SH-SY5Y (cell line): ENCODE measurements around the gene SLC25A47.

Experiments used
- GATA2 ChIP-seq: IDR thresholded peaks from 2 replicates; pipeline ENCODE4 v1.6.1; 2011; ENCODE audit warnings: mild to moderate bottlenecking, low read depth, low read length
- GATA3 ChIP-seq: IDR thresholded peaks from 2 replicates; pipeline ENCODE4 v1.6.1; 2011; ENCODE audit warnings: low read depth, mild to moderate bottlenecking, low read length, moderate library complexity

The SLC25A47 gene

GRCh38 chr14:100362311-100362927, 39.3 kb downstream of the SLC25A47 start:
- TF ChIP-seq GATA2 (no peak), GATA3 (no peak)

GRCh38 chr14:100363053-100363452, 39.9 kb downstream of the SLC25A47 start:
- TF ChIP-seq GATA3 (no peak), GATA2 (no peak)

DNA sequence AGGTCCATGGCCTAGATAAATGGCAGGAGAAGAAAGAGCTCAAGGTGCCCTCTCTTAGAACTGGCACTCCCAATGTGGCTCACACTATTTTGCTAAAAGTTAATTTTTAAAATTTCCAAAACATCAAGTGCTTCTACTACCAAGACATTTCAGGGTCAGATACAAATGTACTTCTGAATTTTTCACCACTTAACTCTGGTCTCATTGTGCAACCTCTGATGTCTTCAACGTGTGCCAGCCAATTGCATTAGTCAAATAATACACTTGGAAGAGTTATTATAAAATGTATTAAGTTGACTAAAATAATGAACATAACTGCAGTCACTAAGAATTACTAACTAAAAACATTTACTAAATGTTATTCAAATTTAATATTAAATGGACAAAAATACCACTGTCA, 41.3 kb downstream of the SLC25A47 start:
- TF ChIP-seq GATA3: no peak

DNA sequence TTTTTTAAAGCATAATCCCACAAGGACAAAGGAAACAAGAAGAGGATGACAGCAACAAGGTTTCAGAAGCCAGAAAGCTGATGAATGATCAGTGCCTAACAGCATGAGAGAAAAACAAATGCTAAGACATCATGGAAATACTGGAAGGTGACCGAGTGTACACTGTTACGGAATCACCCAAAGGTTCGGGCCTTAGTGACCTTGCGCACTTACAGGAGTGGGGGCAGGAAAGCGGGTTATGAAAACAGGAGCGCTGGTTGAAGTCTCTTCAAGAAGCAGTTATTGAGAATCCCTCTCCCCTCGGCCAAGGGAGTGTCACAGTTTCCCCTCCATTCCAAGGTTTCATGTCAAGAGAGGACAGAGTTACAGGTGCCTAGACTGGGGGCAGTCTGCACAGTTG, 42.6 kb downstream of the SLC25A47 start:
- TF ChIP-seq GATA3: no peak
- no peak for TF ChIP-seq GATA2

- TF ChIP-seq GATA3: no peak
- TF ChIP-seq GATA2: no peak
Measured at GRCh38 chr14:100369019-100369418, 45.9 kb downstream of the SLC25A47 start.

DNA sequence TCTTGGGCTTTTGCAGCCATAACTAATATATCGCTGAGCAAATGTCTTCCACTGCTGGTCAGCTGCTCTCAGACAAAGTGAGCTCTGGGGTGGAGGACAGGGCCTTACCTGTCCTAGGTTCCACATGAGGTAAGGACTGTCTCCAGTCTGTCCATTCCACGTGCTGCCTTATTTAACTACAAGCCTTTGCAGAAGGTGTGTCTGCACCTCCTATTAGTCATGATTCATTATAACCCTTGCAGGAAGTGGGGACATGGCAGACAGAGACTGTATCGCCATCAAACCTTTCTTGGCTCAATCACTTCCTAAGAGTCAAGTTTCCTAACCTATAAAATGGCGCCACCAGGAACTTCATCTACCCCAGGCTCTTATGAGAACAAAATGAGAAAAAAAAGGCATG, 46.9 kb downstream of the SLC25A47 start:
- no peak for TF ChIP-seq GATA3
- TF ChIP-seq GATA2: no peak

- TF ChIP-seq GATA3 (no peak), GATA2 (no peak)
Measured at GRCh38 chr14:100371773-100372172, 48.6 kb downstream of the SLC25A47 start.

- TF ChIP-seq GATA2 (no peak), GATA3 (no peak)
Measured at GRCh38 chr14:100372357-100373048, 49.4 kb downstream of the SLC25A47 start.

DNA sequence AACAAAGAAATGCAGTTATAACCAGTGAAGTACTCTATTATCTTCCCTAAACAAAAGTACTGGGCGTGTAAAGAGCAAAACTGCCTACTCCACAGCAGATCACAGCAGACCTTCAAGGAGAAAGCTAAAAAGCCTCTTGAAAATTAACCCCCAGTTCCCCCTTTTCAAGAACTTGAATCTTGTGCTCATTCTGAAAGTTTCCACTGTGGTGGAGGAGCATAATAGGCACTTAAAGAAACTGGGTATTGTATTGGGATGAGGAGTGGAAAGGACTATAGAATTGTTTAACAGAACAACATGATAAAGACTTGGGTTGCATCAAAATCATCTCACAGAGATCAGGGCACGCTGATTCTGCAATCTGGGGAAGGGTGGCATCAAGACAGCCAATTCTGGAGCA, 51.1 kb downstream of the SLC25A47 start:
- no peak for TF ChIP-seq GATA2
- TF ChIP-seq GATA3: no peak

DNA sequence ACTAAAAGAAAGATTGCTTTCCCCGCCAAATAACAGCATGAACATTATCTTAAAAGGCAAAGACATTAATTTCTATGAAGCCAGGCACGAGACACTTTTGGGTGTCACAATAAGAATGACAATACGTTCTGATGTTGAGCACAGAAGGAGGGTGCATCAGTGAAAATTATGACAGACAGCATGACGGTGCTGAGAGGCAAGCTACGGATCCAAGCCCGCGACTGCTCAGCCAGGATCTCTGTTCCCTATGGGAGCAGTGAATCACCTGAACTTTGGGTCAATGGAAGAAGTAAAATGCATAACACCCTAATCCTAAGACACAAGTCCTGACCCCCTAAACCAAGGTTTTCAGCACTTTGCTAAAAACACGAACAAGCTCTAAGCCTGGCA, 51.7 kb downstream of the SLC25A47 start:
- no peak for TF ChIP-seq GATA2
- TF ChIP-seq GATA3: no peak

DNA sequence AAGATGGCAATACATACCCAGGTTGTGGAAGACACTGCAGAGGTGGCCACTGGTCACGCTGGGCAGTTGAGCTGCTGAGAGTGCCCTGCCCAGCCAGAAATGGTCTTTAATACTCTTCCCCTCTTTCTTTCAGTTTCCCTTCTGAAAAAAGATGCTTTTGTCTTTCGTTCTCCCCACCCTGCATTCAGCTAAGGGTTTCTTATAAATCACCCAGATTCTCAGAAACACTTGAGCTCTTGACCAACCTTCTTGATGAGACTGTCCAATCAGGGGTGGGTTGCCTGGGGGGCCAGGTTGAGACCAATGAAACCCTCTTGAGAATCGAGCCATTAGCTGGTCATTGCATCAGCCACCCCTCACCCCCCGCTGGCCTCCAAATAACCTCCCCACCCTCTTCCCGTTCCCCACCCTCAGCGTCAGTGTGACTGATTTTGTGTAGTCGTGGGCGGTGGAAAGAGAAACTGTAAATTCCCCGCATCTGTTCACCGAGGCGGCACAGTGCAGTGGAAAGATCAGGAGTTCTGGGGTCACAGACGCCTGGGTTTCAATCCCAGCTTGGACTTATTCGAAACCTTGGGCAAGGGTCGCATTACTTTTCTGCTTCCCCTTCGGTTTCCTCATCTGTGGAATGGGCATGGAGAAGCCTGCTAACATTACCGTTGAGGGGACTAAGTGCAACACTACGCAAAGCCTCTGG, 52.3 kb downstream of the SLC25A47 start:
- TF ChIP-seq GATA2: no peak
- no peak for TF ChIP-seq GATA3

DNA sequence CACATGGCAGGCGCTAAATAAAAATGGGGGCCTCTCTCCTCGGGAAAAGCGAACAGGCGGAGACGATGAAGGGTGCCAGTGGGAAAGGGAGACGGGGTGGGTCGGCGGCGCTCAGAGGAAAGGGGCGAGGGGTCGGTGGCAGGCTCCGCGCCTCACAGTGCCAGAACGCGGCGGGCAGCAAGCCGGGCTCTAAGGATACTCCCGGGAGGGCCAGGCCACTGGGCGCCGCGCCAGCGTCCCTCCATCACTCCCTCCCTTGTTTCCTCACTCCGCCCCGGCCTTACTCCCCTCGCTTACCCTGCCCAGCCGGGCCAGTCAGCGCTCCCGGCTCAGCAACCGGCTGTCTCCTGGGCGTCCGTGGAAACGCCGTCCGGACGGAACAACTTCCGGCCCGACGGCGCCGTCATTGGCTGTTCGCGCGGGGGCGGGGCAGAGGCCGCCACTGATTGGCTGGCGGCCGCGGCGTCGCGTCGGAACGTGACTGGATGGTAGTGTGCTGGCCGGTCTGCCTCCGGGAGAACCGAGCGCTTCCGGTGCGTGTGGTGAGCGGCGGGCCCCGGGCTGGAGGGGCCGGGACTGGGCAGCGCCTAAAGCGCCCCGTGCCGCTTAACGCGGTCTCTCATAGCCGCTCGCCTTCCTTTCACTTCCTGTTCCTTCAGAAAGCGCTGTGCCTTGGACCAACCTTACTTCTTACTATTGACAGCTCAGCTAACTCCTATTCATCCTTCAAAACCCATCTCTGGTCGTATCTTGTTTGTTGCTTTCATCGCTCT, 53.0 kb downstream of the SLC25A47 start, which contains the start of gene WDR25:
Gene WDR25, plus strand, starts transcription at position 523 of the 773 bp plus-strand sequence.
- TF ChIP-seq GATA3 (no peak), GATA2 (no peak)

GRCh38 chr14:100376751-100377171, 53.6 kb downstream of the SLC25A47 start:
- no peak for TF ChIP-seq GATA3
- no peak for TF ChIP-seq GATA2
